Stimulated activated CD4-positive, alpha-beta T cell treated with anti-CD3 and anti-CD28 coated beads, Interleukin-15, amount 100 ng/mL, for 1 hour (primary cell): Measurements from ENCODE around the gene ZNF385B.

Source experiments
- DNase-seq, 2 donors: peaks; one replicate each; pipeline ENCODE4 v3.0.0-alpha.2; 2020; ENCODE audit warnings: low read depth in 1 of 2, low spot score in 1 of 2

ZNF385B gene

GRCh38 chr2:179556425-179556824 is 305.0 kb downstream of the ZNF385B start:
- DNase-seq = no peak

DNA sequence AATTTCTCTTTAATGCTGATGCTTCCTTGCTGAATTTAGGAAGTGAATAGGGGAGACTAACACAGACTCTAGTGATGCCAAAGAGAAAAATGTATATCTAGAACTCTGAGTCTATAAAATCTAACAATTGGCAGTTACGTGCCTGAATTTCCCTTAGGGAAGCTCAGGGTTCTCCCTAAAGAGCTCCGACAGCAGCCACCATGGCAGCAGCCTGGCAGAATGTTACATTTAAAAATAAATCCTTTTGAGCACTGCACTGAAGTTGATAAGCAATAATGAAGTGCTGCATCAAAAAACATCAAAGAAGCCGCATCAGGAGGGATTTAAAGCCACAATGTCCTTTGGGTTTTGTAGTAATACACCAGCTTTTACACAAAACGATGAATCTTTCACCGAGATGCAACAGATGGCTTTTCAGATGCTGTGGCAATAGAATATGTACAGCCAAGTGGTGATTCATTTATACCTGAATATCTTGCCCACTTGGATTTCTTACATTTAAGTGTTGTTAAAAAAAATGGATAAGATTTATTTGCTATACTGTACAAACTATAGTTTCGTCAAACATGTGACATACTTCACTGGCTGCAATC is 305.6 kb downstream of the ZNF385B start:
- DNase-seq = no peak

- DNase-seq = no peak
Measured at GRCh38 chr2:179554639-179555386, 306.6 kb downstream of the ZNF385B start.

DNA sequence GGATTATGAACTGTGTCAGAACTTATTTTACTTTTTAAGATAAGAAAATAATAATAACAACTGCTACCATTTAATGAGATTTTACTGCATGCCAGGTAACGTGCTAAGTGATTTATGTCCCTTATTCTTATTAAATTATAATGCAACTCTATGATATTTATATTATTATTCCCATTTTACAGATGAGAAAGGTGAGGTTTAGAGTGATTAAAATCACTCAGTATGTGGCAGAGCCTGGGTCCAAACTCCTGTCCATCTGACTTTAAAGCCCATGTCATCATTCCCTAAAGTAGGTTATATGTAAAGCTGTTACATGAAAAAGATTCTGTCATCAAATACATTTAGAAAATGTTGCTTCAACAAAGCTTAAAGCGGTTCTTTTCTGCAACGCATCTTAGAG is 308.0 kb downstream of the ZNF385B start:
- no peak for DNase-seq

- no peak for DNase-seq
Measured at GRCh38 chr2:179551539-179552045, 309.8 kb downstream of the ZNF385B start.

- no peak for DNase-seq
Measured at GRCh38 chr2:179550849-179551248, 310.6 kb downstream of the ZNF385B start.

DNA sequence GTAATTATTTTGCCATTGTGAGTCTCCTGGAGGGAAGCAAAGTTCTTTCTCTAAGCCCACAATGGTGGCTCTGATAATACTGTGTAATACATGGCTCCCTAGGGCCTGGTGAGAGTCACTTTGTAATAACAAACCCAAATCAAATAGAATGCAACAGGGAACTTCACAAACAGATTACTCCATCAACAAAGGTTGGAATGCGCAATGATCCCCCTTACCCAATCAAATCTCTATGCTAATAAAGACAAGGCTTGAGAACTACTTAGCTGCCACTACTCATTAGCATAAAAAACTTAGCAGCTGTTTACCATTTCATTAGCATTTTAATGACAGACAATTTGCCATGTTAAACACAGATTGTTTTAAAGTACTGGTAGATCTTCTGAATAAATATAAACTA is 311.2 kb downstream of the ZNF385B start:
- DNase-seq = no peak

DNA sequence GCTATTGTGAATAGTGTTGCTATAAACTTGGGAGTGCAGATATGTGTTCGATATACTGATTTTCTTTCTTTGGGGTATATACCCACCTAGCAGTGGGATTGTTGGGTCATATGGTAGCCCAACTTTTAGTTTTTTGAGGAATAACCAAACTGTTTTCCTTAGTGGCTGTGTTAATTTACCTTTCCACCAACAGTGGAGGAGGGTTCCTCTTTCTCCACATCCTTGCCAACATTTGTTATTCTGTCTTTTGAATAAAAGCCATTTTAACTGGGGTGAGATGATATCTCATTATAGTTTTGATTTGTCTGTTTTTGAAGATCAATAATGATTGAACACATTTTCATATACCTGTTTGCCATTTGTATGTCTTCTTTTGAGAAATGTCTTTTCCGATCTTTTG is 314.8 kb downstream of the ZNF385B start:
- no peak for DNase-seq

- DNase-seq = no peak
Measured at GRCh38 chr2:179545024-179545423, 316.4 kb downstream of the ZNF385B start.

GRCh38 chr2:179543361-179543901 is 318.0 kb downstream of the ZNF385B start:
- DNase-seq = no peak

- no peak for DNase-seq
Measured at GRCh38 chr2:179541586-179541985, 319.8 kb downstream of the ZNF385B start.

DNA sequence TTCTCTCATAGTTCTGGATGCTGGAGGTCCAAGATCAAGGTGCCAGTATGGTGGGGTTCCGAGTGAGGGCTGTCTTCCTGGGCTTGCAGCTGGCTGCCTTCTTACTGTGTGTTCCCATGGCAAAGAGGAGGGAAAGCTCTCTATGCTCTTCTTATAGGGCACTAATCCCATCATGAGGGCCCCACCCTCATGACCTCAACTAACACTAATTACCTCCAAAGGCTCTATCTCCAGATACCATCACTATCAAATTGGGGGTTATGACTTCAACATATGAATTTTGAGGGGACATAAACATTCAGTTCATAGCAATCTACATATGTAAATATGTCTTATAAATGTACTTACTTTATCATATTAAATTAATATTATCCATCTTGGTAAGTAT is 322.3 kb downstream of the ZNF385B start:
- DNase-seq = no peak

DNA sequence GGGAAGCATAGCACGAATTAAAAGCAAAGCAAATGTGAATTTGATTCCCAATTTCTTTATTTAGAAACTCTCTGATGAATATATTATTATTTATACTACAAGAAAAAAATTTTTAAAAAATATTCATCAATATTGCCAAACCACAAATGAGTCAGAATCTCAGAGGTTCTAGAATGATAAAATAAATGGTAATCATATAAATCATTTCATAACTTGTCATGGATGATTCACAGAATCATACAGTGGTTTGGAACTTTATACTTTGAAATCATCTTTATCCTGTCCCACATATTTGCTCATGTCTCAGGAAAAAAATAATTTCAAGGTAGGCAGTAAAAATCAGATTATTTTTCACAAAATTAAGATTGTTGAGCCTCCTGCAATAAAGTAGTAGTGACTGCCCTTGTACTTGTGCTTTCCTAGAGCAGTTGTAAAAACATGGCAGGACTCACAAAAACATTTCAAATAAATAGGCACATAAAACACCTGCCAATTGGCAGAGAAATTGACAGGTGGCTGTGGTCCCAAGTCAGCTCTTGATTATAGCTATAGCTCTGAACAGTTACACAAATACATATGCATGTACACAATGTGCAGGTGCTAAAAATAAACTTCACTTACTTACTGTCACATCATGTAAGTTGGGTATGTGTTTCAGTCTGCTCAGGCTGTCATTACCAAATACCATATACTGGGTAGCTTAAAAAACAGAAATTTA is 322.8 kb downstream of the ZNF385B start:
- no peak for DNase-seq

GRCh38 chr2:179536185-179536584 is 325.2 kb downstream of the ZNF385B start:
- DNase-seq = no peak

- DNase-seq = no peak
Measured at GRCh38 chr2:179533875-179534274, 327.5 kb downstream of the ZNF385B start.

DNA sequence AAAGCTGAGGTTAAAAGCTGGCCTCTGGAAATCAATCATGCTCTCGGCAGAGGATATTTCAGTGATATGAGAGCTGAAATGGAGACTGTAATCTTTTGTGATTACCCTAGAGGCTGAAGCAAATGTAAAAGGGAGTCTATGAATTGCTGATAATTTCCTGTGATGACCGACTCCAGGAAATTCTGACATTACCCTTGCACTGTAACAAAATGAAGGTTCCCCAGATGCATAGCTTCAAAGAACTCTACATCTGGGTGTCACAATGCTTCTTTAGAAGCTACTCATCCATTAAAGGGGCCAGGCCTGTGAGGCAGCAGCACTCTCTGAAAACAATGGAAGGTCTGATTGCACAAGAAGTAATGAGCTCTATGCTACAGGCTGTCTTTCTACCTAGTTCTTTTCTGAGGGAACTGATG is 328.5 kb downstream of the ZNF385B start:
- DNase-seq = no peak

- no peak for DNase-seq
Measured at GRCh38 chr2:179528576-179529069, 332.8 kb downstream of the ZNF385B start.

DNA sequence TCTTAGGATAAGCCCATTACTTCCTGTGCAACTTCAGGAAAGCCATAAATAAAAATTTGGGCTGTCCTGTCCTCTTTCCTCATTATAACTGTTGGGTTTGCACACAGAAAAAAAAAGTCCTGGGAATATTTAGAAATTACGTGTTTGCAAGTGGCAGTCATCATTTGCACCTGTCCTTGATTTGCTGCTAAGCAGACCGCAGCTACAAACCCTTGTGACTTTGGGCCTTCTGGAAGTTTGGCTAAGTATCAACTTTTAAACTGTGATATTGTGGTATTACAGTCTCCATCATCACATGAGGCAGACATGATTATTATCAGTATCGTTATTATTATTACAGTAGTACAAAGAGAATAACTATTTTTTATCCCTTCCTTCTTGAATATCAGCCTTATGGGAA is 336.1 kb downstream of the ZNF385B start:
- no peak for DNase-seq

DNA sequence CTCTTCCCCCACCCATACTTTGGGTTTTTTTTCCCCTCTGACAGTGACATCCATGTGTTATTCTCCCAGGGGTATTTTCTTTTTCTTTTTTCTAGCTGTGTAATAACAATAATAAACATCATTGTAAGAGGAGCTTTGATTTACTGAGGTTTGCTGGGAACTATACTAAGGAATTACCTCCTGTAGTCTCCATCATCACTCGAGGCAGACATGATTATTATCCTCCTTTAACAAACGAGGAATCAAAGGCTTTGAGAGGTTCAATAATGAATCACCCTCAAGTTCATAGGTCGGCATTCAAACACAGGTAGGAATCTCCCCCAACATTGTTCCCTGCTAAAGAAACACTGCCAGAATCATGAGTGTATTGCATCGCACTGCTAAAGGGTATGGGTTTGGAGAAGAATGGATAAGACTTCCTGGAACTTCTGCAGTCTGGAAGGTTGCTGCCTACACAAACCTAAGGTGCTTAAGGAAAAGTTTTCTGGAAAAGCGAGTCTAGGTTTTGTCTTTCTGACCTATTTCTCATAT is 336.5 kb downstream of the ZNF385B start:
- no peak for DNase-seq

GRCh38 chr2:179521944-179522343 is 339.5 kb downstream of the ZNF385B start:
- no peak for DNase-seq

DNA sequence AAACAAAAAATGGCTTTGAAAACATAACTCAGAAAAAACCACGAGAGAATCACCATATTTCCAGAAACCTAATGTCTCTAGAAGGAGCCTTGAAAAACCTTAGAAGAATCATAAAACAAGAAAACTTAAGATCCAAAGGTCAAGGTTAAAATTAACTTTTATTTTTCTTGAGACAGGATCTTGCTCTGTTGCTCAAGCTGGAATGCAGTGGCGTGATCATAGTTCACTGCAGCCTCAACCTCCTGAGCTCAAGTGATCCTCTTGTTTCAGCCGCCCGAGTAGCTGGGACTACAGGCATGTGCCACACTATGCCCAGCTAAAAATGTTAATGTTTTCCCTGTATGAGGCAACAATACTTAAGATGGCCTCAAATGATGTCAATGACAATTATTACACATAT is 342.6 kb downstream of the ZNF385B start:
- DNase-seq = no peak
